CD4-positive, alpha-beta T cell treated with Interleukin-6 for 4 hours (primary cell): ENCODE measurements around the gene TMUB2.

ENCODE experiments used
- DNase-seq: peaks from one replicate; pipeline ENCODE4 v3.0.0-alpha.2; 2020; ENCODE audit warnings: mixed read lengths

Gene TMUB2

DNA sequence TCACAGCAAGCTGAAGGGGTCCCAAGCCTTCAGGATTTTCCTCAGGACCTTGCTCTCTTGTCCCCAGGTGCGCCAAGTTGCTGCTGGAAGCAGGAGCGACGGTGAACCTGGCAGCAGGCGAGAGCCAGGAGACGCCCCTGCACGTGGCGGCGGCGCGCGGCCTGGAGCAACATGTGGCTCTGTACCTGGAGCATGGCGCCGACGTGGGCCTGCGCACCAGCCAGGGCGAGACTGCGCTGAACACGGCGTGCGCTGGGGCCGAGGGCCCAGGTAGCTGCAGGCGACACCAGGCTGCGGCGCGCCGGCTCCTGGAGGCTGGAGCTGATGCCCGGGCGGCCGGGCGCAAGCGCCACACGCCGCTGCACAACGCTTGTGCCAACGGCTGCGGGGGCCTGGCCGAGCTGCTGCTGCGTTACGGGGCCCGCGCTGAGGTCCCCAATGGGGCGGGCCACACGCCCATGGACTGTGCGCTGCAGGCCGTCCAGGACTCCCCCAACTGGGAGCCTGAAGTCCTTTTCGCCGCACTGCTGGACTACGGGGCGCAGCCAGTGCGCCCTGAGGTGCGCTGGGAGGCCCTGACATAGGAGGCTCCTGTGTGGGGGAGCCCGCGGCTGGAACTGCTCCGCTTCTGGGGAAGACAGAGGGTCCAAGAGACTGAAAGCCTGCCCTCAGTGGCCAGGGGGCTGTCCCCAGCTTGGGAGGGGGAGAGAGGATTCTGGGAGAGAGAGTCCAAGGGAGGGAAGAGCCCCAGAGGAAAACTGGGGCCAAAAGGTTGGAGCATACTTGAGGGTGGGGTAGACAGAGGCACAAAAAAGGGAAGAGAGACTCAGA is 9.9 kb upstream of the TMUB2 start:
- DNase-seq = no peak

DNA sequence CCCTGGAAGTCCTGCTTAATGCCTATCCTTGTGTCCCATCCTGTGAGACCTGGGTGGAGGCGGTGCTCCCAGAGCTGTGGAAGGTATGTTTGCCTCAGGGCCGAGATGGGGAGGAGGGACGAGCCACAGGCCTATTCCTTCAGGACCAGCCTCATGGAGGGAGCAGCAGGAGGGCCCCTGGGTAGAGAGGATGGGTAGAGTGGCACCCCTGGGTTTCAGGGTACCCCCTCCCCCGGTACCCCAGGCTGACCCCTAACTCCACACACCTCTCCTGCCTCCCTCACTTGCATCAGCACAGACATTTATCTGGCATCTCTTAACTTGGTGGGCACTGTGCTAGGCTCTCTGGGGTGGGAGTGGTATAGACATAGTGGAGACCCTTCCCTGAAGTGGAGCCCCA is 9.1 kb upstream of the TMUB2 start:
- DNase-seq = no peak

DNA sequence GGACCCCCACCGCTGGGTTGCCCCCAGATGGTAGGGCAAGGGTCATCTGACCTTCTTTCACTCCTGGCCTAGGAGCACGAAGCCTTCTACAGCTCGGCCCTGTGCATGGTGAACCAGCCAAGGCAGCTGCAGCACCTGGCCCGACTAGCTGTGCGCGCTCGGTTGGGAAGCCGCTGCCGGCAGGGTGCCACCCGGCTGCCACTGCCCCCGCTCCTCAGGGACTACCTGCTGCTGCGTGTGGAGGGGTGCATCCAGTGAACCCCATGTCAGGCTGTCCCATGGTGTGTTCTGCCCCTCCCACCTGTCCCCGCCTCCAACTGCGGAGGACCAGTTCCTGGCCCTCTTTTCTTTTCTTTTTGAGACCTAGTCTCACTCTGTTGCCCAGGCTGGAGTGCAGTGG is 8.6 kb upstream of the TMUB2 start:
- DNase-seq = no peak

DNA sequence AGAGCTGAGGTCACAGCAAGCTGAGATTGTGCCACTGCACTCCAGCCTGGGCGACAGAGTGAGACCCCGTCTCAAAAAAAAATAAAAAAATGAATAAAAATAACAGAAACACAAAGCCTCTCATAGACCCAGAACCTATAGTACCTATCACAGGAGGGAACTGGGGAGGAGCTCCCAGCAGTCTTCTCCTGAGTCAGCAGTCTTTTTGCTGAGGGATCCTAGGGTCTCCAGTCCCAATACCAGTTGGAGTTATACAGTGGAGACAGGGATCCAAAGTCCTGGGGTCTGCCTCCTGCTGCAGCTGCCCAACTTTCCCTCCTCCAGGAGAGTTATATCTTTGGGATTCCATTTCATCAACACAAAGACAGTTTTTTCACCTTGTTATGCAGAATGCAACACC is 3.7 kb upstream of the TMUB2 start:
- no peak for DNase-seq

DNA sequence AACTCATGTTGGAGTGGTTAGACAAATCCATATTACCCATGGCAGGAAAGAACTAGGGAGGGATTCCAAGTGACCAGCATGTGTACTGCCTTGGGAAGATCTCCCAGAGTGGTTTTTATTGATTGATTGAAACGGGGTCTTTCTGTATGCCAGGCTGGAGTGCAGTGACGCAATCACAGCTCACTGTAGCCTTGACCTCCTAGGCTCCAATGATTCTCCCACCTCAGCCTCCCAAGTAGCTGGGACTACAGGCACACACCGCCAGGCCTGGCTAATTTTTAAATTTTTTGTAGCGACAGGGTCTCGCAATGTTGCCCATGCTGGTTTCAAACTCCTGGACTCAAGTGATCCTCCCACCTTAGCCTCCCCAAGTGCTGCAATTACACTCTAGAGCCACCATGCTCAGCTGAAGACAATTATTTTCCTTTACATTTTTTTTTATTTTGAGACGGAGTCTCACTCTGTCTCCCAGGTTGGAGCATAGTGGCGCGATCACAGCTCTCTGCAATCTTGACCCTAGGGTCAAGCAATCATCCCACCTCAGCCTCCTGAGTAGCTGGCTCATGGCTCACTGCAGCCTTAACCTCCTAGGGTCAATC is 2.5 kb upstream of the TMUB2 start:
- no peak for DNase-seq

DNA sequence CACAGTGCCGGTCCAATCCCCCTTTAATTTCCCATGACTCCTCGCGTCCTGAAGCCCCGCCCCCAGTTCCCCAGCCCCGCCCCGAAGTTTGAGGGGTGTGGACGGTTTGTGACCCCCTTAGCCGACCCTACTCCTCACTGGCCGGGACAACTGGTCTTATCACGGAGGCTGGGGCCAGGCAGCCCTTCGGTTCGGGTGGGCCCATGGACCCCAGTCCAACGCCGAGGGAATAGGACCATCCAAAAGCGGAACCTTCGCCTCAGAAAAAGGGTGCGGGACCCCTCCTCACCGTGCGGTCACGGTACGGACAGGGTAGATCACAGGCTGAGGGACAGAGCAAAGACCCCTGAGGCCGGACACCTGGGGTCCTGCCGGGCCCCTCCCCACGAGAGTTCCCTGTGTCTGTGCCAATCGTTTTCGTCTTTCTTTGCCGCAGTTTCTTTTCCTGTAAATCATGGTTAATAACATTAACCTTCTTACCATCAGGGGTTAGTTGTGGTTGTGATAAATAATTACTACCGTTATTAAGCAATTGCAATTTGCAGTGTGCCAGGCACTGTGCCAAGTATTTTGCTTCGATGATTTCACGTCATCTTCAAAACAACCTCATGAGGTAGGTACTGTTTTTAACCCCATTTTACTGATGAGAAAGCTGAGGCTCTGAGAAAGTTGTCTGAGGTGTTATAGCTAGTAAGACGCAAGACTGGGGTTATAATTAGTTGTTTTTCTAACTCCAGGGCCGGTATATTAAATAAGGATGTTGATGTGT is 543 bp downstream of the TMUB2 start:
- peak; percentile 31 for DNase-seq

DNA sequence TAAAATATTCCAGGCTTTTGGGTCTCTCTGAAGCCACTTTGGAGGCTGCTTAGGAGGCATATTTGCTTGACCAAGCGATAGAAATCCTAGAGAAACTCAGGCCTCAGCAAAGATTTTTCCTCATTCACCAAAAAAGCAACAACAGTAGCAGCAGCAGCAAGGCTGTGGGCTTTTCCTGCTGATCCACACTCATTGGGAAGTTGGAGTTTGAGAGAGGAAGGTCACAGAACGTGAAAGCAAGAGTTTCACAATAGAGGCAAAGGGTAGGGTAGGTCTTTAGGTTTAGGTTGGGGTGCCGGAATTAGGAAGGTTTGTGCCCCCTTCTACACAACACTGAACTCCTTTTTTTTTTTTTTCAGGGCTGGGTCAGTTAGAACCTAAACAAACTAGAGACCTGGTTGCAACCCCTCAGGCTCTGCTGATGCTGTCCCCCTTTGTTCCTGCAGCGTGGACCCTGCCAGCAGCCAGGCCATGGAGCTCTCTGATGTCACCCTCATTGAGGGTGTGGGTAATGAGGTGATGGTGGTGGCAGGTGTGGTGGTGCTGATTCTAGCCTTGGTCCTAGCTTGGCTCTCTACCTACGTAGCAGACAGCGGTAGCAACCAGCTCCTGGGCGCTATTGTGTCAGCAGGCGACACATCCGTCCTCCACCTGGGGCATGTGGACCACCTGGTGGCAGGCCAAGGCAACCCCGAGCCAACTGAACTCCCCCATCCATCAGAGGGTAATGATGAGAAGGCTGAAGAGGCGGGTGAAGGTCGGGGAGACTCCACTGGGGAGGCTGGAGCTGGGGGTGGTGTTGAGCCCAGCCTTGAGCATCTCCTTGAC is 2.0 kb downstream of the TMUB2 start:
- no peak for DNase-seq

DNA sequence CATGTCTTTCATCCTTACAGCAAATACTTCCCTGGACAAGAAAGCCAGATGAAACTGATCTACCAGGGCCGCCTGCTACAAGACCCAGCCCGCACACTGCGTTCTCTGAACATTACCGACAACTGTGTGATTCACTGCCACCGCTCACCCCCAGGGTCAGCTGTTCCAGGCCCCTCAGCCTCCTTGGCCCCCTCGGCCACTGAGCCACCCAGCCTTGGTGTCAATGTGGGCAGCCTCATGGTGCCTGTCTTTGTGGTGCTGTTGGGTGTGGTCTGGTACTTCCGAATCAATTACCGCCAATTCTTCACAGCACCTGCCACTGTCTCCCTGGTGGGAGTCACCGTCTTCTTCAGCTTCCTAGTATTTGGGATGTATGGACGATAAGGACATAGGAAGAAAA is 3.7 kb downstream of the TMUB2 start:
- no peak for DNase-seq

DNA sequence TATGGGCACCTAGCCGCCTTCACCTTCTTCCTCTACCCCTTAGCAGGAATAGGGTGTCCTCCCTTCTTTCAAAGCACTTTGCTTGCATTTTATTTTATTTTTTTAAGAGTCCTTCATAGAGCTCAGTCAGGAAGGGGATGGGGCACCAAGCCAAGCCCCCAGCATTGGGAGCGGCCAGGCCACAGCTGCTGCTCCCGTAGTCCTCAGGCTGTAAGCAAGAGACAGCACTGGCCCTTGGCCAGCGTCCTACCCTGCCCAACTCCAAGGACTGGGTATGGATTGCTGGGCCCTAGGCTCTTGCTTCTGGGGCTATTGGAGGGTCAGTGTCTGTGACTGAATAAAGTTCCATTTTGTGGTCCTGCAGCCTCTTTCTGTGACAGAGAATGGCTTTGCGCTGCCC is 4.6 kb downstream of the TMUB2 start:
- no peak for DNase-seq

DNA sequence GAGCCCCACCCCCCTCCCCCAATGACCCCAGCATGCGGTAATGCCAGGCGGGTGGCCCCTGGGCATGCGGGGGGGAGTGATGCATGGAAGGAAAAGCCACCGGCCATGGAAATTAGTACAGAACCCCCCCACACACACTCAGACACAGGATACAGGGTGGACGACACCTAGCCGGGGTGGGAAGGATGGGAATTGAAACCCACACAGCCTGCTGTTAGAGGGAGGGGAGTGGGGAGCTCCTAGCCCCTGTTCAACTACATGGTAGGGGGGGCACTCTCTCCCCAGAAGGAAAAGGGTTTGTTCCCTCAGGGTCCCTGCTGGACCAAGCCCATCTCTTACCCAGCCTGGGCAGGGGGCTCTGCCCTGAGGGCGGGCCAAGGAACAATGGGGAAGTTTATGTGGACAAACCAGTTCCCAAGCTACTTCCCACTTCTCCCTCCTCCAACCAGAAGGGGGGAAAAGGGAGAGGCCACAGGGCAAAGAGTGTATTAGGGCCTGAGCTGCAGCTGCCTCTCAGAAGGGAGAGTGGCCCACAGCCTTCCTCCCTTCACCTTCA is 5.2 kb downstream of the TMUB2 start:
- DNase-seq = no peak

DNA sequence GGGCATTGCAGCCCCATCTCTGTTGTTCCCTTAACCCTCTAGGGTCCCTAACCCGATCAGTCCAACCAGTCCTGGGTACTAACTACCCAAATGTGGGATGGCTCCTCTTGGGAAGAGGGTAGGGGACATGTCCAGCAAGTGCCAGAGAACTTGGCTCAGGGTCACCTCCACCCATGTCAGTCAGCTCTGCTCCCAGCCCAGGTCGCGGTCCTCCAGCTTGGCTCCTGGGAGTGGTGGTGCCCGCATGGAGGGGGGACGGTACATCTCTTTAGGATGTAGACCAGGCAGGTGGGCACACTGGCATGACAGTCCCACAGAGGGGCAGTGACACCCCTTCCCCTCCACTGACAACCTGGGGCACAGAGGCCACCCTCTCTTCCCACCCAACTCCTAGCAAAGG is 6.0 kb downstream of the TMUB2 start:
- no peak for DNase-seq

DNA sequence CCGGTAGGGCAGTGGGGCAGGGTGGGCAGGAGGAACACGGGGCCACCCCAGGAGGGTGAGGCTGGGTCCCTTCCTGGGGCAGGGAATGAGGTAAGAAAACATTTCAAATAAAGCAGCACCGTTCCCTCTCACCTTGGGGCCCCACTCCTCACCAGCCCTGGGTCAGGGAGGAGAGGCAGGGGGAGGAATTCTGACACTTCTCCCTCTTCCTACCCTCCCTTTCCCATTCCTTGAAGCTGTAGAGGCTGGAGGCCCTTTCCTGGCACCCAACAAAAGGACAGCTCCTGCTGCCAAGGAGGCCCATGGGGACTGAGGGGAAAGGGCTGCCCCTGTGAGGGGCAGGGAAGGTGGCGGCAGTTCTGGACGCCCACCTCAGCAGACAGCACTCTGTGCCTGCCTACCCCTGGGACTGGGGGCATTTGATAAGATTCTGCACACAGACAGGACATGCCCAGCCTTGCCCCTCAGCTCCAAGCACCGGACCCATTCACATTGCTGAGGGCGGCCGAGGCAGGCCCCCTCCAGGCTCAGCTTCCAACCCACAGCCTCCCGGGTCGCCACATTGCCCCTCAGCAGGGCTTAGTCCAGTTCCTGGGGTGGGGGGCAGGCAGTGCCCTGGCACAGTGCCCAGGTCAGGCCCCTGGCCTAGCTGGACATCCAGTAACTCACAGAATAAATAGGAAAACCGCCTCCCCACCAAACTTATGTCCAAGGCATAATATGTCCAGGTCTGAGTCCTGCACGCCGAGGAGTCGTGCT is 6.7 kb downstream of the TMUB2 start:
- DNase-seq = no peak

DNA sequence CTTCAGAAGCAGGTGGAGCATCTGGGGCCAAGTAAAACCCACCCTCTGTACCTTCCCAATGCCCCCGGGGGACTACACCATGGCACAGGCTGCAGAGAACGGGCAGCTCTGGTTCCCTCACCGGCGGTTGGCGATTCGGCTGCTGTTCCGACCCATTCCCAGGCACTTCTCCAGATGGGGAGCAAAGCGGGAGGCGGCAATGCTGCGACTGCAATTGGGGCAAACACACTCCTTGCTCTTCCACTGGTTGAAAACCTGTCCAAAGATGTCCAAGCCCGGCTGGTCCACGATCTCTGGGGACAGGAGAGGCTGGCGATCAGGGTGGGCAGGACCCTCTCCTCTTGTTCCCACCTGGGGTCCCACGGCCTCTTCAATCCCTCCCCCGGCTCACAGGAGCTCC is 10.3 kb downstream of the TMUB2 start:
- no peak for DNase-seq

DNA sequence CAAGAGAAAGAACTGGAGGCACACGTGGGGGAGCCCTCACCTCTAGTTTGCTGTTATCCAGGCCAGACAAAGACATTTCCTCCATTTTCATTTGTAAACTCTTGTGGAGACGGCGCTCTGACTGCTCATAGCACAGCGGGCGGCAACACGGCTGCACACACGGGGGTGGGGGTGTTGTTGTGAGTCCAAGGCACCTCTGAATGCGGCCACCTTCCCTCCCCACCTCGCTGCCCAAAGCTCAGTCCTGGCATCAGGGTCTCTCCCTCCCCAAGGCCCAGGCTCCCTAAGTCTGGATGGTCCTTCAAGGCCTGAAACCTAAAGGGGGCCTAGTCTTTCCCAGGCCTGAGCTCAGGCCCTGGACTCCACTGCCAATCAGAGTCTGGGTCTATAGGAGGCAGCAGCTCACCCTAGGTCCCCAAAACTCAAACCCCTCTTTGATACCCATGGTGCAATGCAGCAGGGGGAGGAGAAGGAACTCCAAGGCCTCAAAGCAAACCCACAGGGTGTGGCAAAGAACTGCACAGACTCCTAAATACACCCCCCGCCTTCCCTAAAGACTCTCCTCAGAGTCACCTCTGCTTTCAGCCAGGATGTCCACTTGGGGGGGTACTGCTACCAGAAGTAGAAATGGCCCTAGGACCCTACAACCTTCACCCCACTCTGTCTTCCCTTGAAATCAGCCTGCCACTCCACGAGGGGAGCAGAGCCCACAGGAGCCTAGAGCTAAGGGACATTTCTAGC is 11.4 kb downstream of the TMUB2 start:
- DNase-seq = peak; percentile 72

DNA sequence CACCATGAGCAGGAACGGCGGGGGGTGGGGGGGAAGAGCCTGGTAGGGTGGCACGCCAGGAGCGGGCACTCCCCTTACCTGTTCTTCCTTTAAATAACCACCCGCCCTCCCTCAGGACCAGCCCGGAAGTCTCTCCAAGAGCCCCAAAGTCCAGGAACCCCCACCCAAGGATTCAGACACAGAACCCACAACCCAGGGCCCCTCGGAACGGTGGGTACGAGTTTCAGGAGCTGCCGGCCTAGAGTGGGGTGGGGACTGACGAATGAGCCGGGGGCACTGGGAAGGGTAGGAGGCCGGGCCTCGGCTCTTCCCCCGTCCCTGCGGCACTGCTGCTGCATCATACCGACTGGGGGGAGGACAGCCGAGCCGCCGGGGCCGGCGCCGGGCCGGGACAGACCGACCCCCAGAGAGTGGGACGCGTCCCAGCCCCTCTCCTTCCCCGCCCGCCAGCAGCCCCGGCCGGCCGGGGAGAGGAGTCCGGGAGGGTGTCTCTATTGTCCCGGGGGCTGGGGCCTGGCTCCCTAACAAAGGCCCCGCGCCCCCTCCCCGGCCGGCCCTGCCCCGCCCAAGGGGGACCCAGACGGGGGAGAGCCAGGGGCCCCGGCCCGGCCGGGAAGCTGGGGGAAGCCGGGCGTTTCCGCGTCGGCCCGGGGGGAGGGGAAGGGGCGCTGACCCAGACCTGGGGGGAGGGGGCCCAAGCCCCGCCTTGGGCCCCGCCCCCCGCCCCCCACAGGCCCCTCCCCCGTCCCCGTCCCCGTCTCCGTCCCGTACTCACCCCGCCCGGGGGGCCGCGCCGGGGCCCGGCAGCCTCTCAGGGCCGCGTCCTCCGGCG is 12.2 kb downstream of the TMUB2 start:
- peak; percentile 81 for DNase-seq

DNA sequence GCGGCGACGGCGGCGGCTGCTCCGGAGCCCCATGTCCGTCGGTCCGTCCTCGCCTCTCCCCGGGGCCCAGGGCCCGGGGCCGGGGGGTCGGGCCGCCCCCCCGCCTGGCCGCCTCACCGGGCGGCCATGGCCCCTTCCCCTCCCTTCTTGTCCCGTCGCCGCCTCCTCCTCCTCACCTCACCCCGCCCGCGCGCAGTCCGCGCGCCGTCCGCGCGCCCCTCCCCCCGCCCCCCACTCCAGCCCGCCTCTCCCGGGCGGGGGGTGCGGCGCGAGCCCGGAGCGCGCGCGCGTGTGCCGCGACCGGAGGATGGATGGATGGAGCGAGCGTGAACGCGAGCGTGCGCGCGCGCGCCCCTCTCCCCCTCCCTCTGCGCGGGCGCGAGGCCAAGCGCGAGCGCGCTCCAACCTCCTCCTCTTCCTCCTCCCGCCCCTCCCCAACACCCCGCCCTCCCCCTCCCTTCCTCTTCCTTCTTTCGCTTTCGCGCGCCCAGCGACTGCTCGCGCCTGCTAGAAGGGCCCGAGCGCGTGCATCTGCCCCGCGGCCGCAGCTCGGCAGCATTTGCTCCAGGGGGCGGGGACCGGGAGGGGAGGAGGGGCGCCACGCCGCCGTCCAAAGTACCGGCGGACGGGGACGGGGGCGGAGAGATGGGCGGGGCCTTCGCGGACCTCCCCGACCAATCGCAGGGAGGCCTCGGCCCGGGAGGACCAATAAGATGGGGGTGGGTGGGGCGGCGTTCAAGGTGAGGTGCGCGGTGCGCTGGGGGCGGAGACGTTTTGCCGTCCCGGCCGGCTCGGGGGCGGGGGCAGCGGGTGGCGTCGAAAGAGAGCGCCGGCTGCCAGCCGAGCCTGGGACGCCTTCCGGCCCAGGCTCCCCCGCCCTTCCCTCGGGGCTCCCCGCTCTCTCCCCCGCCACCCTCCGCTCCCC is 13.0 kb downstream of the TMUB2 start, which contains the start of gene ATXN7L3:
Gene ATXN7L3 (minus strand): TSS at position 332 of the 925 bp plus-strand sequence. CDS start 1,814 bp downstream, outside the sequence.
- DNase-seq = peak; percentile 100

DNA sequence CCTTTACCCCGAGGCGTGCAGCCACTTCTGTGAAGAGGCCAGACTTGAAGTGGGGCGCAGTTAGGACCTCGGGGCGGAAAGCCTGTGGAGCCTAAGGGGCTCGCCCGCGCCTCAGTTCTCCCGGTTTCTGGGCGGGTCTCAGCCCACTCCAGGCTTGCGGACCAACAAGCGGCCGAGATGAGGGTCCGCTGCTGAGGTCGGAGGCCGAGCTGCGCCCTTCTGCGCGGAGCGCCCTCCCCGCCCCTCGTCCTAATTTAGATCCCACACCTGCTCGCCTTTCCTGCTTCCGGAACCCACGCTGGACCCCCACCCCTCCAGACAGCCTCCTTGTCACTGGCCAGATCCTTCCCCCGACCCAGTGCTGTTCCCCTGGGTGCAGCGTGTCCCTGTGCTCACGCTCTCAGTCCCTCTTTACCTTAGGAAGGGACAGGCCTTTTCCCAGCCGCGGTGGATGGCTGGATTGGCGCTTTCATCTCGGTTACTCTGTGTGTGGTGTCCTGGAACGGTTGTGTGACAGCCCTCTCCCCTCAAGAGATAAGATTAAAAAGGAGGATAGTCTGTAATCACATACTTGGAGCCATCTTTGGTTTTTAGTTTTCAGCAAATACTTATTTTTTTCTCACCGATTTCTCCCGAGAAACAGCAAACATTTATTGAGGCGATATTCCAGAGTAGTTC is 13.8 kb downstream of the TMUB2 start:
- DNase-seq = peak; percentile 24

DNA sequence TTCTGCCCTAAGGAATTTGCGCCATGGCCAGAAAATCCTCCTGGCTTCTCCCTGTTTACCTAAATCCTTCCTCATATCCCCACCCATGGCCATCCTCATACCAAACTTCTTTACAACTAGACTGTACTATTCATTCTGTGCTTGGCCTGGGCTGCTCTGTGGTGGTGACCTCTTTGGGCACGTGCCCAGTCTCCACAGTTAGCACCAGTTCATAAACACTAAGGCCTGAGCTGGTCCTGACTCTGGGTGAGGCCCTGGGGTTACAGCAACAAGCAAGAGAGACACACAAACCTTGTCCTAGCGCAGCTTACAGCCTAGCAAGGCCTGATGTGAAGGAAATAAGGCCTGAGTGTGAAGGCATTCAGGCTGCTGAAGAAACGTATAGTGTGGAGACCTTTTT is 16.0 kb downstream of the TMUB2 start:
- no peak for DNase-seq
